SK-N-DZ (cell line): ENCODE data around the gene MRPL34.

Experiments
- DNase-seq: peaks from one replicate; pipeline ENCODE4 v3.0.0-alpha.2; 2015; ENCODE audit warnings: low spot score

Gene MRPL34

GRCh38 chr19:17309198-17309964, 3.7 kb downstream of the MRPL34 start, which contains the start of gene DDA1:
TSS of gene DDA1 (plus strand) at chr19:17309563. CDS start at chr19:17309655, 92 bp downstream.
- DNase-seq, result peak; percentile 100

GRCh38 chr19:17309965-17310461, 4.3 kb downstream of the MRPL34 start:
- DNase-seq, result no peak

GRCh38 chr19:17311455-17312188, 6.0 kb downstream of the MRPL34 start:
- DNase-seq, result no peak

GRCh38 chr19:17312189-17313113, 6.8 kb downstream of the MRPL34 start:
- DNase-seq, result no peak

- no peak for DNase-seq
Measured at GRCh38 chr19:17314007-17314593, 8.4 kb downstream of the MRPL34 start.

GRCh38 chr19:17318966-17319365, 13.3 kb downstream of the MRPL34 start:
- no peak for DNase-seq

GRCh38 chr19:17319473-17320238, 14.0 kb downstream of the MRPL34 start:
- no peak for DNase-seq

- DNase-seq, result no peak
Measured at GRCh38 chr19:17320435-17320834, 14.8 kb downstream of the MRPL34 start.

- DNase-seq, result no peak
Measured at GRCh38 chr19:17321655-17322489, 16.2 kb downstream of the MRPL34 start.

GRCh38 chr19:17322854-17323253, 17.2 kb downstream of the MRPL34 start:
- no peak for DNase-seq

GRCh38 chr19:17323300-17323963, 17.8 kb downstream of the MRPL34 start:
- no peak for DNase-seq

GRCh38 chr19:17323964-17324332, 18.3 kb downstream of the MRPL34 start:
- DNase-seq, result no peak

- no peak for DNase-seq
Measured at GRCh38 chr19:17324357-17325114, 18.9 kb downstream of the MRPL34 start.

- DNase-seq, result no peak
Measured at GRCh38 chr19:17325133-17325532, 19.5 kb downstream of the MRPL34 start.

- DNase-seq, result no peak
Measured at GRCh38 chr19:17325881-17326594, 20.4 kb downstream of the MRPL34 start.

GRCh38 chr19:17326595-17326966, 20.9 kb downstream of the MRPL34 start:
- DNase-seq, result no peak

GRCh38 chr19:17327068-17327653, 21.5 kb downstream of the MRPL34 start:
- no peak for DNase-seq
